SK-N-SH treated with all-trans-retinoic acid at 6 μM for 48 hours (cell line): ENCODE results near the gene ACKR2.

Experiments used
- ATAC-seq: fragments of 200-7000 bp; cut with Tn5 transposase; 3 replicates; pipeline ENCODE4 v1.9.1; 2020; ENCODE audit warnings: mild to moderate bottlenecking, moderate library complexity
- ARNTL ChIP-seq: fragments of 450-650 bp; formaldehyde crosslinking; IDR thresholded peaks from 2 replicates; pipeline ENCODE4 v1.5.0; 2020; ENCODE audit warnings: low read depth, mild to moderate bottlenecking, moderate library complexity, borderline replicate concordance
- BACH2 ChIP-seq: fragments of 250-450 bp; sonication (Bioruptor Pico); IDR thresholded peaks from 2 replicates; pipeline ENCODE4 v1.9.0; 2021; ENCODE audit warnings: mild to moderate bottlenecking, borderline replicate concordance
- CREB5 ChIP-seq: fragments of 250-450 bp; sonication (Bioruptor Pico); IDR thresholded peaks from 2 replicates; pipeline ENCODE4 v1.5.1; 2020; ENCODE audit warnings: low read depth, mild to moderate bottlenecking, moderate library complexity
- CSDC2 ChIP-seq: fragments of 250-450 bp; sonication (Bioruptor Pico); IDR thresholded peaks from 2 replicates; pipeline ENCODE4 v1.5.0; 2020; ENCODE audit warnings: mild to moderate bottlenecking, moderate library complexity
- CSRNP3 ChIP-seq: fragments of 250-450 bp; sonication (Bioruptor Pico); IDR thresholded peaks from 2 replicates; pipeline ENCODE4 v1.5.1; 2021; ENCODE audit warnings: mild to moderate bottlenecking, moderate library complexity
- ESRRG ChIP-seq: fragments of 250-450 bp; sonication (Bioruptor Pico); IDR thresholded peaks from 2 replicates; pipeline ENCODE4 v1.6.1; 2021; ENCODE audit warnings: mild to moderate bottlenecking
- GLIS3 ChIP-seq: fragments of 250-450 bp; sonication (Bioruptor Pico); IDR thresholded peaks from 2 replicates; pipeline ENCODE4 v1.5.0; 2020; ENCODE audit warnings: mild to moderate bottlenecking, moderate library complexity
- ISL1 ChIP-seq: fragments of 250-450 bp; sonication (Bioruptor Pico); IDR thresholded peaks from 2 replicates; pipeline ENCODE4 v2.1.2; 2022; ENCODE audit warnings: mild to moderate bottlenecking, moderate library complexity
- OSR1 ChIP-seq: fragments of 250-450 bp; sonication (Bioruptor Pico); IDR thresholded peaks from 2 replicates; pipeline ENCODE4 v1.8.0; 2022; ENCODE audit warnings: moderate library complexity, mild to moderate bottlenecking, inconsistent platforms
- PPARA ChIP-seq: fragments of 250-450 bp; sonication (Bioruptor Pico); IDR thresholded peaks from 2 replicates; pipeline ENCODE4 v1.5.0; 2020; ENCODE audit warnings: mild to moderate bottlenecking, borderline replicate concordance
- RARB ChIP-seq: fragments of 250-450 bp; sonication (Bioruptor Pico); IDR thresholded peaks from 2 replicates; pipeline ENCODE4 v1.8.0; 2021; ENCODE audit warnings: mild to moderate bottlenecking, moderate library complexity
- SNAI2 ChIP-seq: fragments of 250-450 bp; sonication (Bioruptor Pico); IDR thresholded peaks from 2 replicates; pipeline ENCODE4 v1.5.0; 2020; ENCODE audit warnings: mild to moderate bottlenecking, moderate library complexity
- TOX ChIP-seq: fragments of 250-450 bp; sonication (Bioruptor Pico); IDR thresholded peaks from 2 replicates; pipeline ENCODE4 v1.8.0; 2021; ENCODE audit warnings: mild to moderate bottlenecking, moderate library complexity, borderline replicate concordance
- ZC3H10 ChIP-seq: fragments of 250-450 bp; sonication (Bioruptor Pico); IDR thresholded peaks from 2 replicates; pipeline ENCODE4 v1.5.1; 2021; ENCODE audit warnings: mild to moderate bottlenecking, moderate library complexity
- ZFP3 ChIP-seq: fragments of 250-450 bp; sonication (Bioruptor Pico); IDR thresholded peaks from 2 replicates; pipeline ENCODE4 v1.5.0; 2020; ENCODE audit warnings: mild to moderate bottlenecking, moderate library complexity
- ZFP30 ChIP-seq: fragments of 450-650 bp; formaldehyde crosslinking; IDR thresholded peaks from 2 replicates; pipeline ENCODE4 v1.5.0; 2022; ENCODE audit warnings: mild to moderate bottlenecking, moderate library complexity
- ZNF565 ChIP-seq: fragments of 450-650 bp; formaldehyde crosslinking; conservative IDR thresholded peaks from 2 replicates; pipeline ENCODE4 v1.5.0; 2020; ENCODE audit warnings: low read depth, mild to moderate bottlenecking, moderate library complexity
- ZNF70 ChIP-seq: fragments of 450-650 bp; formaldehyde crosslinking; IDR thresholded peaks from 2 replicates; pipeline ENCODE4 v1.5.0; 2020; ENCODE audit warnings: mild to moderate bottlenecking, moderate library complexity
- TF ChIP-seq, protein P1 (sequence below): fragments of 250-450 bp; sonication (Bioruptor Pico); IDR thresholded peaks from 2 replicates; pipeline ENCODE4 v1.8.0; 2021; ENCODE audit warnings: low read depth, mild to moderate bottlenecking, moderate library complexity, borderline replicate concordance
- TF ChIP-seq, protein P2 (sequence below): fragments of 250-450 bp; sonication (Bioruptor Pico); IDR thresholded peaks from 2 replicates; pipeline ENCODE4 v1.5.0; 2020; ENCODE audit warnings: mild to moderate bottlenecking, moderate library complexity

ACKR2 gene

DNA sequence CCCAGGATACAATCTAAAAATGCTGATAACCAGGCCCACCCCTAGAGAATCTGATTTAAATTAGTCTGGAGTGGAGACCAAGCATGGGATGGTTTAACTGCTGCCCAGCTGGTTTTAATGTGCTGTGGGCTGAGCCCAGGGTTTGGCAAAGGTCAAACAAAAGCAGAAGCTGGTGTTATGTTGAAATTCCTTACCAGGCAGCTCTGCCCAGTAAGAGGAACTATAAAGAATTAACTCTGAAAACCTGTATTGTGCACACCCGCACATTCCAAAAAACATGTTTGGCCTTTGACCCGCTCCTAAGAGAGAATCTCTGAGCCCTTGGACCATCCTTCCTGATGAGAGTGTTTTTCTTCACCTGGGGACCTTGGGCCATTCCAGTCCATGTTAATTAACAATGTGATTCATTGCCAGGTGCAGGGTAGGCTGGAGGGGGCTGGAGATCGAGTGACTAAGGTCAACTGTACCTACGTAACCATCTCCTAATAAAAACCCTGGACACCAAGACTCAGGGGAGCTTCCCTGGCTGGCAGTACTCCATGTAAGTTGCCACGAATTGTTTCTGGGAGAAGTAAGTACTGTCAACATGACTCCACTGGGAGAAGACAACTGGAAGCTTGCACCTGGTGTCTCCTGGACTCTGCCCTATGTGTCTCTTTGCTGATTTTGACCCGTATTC lies 47.1 kb upstream of the ACKR2 start (continued):
- TF ChIP-seq CREB5 (CRISPR knock-in tag) (no peak), BACH2 (no peak)

GRCh38 chr3:42763021-42763420 lies 46.2 kb upstream of the ACKR2 start:
- TF ChIP-seq CREB5 (CRISPR knock-in tag): no peak
- TF ChIP-seq ZFP30 (CRISPR knock-in tag): no peak
- no peak for TF ChIP-seq ISL1 (CRISPR knock-in tag)
- TF ChIP-seq ZFP3 (CRISPR knock-in tag): no peak
- TF ChIP-seq GLIS3 (CRISPR knock-in tag): no peak
- TF ChIP-seq CSDC2: no peak
- no peak for TF ChIP-seq ARNTL (CRISPR knock-in tag)
- no peak for TF ChIP-seq CSRNP3
- no peak for TF ChIP-seq SNAI2
- TF ChIP-seq PPARA (CRISPR knock-in tag): no peak
- no peak for TF ChIP-seq ZC3H10 (CRISPR knock-in tag)
- TF ChIP-seq ZNF70 (CRISPR knock-in tag): no peak
- TF ChIP-seq OSR1 (CRISPR knock-in tag): no peak
- no peak for TF ChIP-seq ZNF565 (CRISPR knock-in tag)
- TF ChIP-seq BACH2: no peak
- TF ChIP-seq, protein P1, sequence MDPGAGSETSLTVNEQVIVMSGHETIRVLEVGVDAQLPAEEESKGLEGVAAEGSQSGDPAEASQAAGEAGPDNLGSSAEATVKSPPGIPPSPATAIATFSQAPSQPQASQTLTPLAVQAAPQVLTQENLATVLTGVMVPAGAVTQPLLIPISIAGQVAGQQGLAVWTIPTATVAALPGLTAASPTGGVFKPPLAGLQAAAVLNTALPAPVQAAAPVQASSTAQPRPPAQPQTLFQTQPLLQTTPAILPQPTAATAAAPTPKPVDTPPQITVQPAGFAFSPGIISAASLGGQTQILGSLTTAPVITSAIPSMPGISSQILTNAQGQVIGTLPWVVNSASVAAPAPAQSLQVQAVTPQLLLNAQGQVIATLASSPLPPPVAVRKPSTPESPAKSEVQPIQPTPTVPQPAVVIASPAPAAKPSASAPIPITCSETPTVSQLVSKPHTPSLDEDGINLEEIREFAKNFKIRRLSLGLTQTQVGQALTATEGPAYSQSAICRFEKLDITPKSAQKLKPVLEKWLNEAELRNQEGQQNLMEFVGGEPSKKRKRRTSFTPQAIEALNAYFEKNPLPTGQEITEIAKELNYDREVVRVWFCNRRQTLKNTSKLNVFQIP: no peak
- TF ChIP-seq, protein P2, sequence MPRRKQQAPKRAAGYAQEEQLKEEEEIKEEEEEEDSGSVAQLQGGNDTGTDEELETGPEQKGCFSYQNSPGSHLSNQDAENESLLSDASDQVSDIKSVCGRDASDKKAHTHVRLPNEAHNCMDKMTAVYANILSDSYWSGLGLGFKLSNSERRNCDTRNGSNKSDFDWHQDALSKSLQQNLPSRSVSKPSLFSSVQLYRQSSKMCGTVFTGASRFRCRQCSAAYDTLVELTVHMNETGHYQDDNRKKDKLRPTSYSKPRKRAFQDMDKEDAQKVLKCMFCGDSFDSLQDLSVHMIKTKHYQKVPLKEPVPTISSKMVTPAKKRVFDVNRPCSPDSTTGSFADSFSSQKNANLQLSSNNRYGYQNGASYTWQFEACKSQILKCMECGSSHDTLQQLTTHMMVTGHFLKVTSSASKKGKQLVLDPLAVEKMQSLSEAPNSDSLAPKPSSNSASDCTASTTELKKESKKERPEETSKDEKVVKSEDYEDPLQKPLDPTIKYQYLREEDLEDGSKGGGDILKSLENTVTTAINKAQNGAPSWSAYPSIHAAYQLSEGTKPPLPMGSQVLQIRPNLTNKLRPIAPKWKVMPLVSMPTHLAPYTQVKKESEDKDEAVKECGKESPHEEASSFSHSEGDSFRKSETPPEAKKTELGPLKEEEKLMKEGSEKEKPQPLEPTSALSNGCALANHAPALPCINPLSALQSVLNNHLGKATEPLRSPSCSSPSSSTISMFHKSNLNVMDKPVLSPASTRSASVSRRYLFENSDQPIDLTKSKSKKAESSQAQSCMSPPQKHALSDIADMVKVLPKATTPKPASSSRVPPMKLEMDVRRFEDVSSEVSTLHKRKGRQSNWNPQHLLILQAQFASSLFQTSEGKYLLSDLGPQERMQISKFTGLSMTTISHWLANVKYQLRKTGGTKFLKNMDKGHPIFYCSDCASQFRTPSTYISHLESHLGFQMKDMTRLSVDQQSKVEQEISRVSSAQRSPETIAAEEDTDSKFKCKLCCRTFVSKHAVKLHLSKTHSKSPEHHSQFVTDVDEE (CRISPR knock-in tag): no peak
- peak; percentile 75 for ATAC-seq

- ATAC-seq: no peak
- TF ChIP-seq ISL1 (CRISPR knock-in tag) (no peak), ZNF70 (CRISPR knock-in tag) (no peak), CSDC2 (no peak), ARNTL (CRISPR knock-in tag) (no peak), GLIS3 (CRISPR knock-in tag) (no peak), ZC3H10 (CRISPR knock-in tag) (no peak), TOX (CRISPR knock-in tag) (no peak), BACH2 (no peak), RARB (CRISPR knock-in tag) (no peak), SNAI2 (no peak), ESRRG (CRISPR knock-in tag) (no peak), CSRNP3 (no peak)
- TF ChIP-seq, protein P2 (CRISPR knock-in tag): no peak
- TF ChIP-seq, protein P1: no peak
- TF ChIP-seq, all 23 proteins: peak for 0
These were observed 45.1 kb upstream of the ACKR2 start for GRCh38 chr3:42764115-42764514.
